Astrocyte of the cerebellum (primary cell): ENCODE results near the gene TMEM235.

Experiments
- DNase-seq: peaks from one replicate; pipeline ENCODE4 v3.0.0-alpha.2; 2011; ENCODE audit warnings: low read depth
- H3K4me3 ChIP-seq: 2 replicates; pipeline ENCODE4 v1.5.1; 2011; ENCODE audit warnings: mild to moderate bottlenecking, low read depth, low read length, moderate library complexity
- in situ Hi-C: cut with HindIII; loops from 2 replicates; pipeline ENCODE4 v1.10.0; 2017; ENCODE audit warnings: low sequenced_read_pairs
- TF ChIP-seq, protein P1 (sequence below): IDR thresholded peaks from 2 replicates; pipeline ENCODE4 v1.5.1; 2012; ENCODE audit warnings: low read length, low read depth, moderate library complexity, mild to moderate bottlenecking; ENCODE audit errors: missing control alignments

The TMEM235 gene

DNA sequence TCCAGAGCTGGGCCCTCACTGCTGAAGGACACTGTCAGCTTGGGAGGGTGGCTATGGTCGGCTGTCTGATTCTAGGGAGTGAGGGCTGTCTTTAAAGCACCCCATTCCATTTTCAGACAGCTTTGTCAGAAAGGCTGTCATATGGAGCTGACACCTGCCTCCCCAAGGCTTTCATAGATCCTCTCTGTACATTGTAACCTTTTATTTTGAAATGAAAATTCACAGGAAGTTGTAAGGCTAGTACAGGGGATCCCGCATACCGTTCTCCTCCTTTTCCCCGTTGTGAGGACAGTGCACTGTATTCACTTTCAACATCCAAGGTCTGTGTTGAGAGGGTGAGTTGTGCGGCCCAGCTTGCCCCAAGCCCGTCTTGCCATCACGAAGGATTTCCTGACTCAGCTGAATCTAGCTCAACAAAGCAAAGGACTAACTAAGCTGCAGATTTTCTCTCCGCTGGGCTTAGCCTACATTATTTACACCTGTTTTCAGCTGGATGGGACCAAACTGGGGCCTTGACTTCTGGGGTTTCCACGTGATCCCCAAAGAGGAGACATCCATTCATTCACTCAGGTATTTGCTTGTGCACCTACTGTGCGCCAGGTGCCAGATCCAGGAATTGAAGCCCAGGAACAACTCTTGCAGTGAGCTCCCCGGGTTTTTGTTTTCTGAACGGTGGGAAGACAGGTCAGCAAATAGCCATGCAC lies 5.2 kb upstream of the TMEM235 start:
- TF ChIP-seq, protein P1, sequence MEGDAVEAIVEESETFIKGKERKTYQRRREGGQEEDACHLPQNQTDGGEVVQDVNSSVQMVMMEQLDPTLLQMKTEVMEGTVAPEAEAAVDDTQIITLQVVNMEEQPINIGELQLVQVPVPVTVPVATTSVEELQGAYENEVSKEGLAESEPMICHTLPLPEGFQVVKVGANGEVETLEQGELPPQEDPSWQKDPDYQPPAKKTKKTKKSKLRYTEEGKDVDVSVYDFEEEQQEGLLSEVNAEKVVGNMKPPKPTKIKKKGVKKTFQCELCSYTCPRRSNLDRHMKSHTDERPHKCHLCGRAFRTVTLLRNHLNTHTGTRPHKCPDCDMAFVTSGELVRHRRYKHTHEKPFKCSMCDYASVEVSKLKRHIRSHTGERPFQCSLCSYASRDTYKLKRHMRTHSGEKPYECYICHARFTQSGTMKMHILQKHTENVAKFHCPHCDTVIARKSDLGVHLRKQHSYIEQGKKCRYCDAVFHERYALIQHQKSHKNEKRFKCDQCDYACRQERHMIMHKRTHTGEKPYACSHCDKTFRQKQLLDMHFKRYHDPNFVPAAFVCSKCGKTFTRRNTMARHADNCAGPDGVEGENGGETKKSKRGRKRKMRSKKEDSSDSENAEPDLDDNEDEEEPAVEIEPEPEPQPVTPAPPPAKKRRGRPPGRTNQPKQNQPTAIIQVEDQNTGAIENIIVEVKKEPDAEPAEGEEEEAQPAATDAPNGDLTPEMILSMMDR: no peak
- H3K4me3 ChIP-seq: no peak overlapping the region
- in situ Hi-C loops: no loop called here
- no peak for DNase-seq

DNA sequence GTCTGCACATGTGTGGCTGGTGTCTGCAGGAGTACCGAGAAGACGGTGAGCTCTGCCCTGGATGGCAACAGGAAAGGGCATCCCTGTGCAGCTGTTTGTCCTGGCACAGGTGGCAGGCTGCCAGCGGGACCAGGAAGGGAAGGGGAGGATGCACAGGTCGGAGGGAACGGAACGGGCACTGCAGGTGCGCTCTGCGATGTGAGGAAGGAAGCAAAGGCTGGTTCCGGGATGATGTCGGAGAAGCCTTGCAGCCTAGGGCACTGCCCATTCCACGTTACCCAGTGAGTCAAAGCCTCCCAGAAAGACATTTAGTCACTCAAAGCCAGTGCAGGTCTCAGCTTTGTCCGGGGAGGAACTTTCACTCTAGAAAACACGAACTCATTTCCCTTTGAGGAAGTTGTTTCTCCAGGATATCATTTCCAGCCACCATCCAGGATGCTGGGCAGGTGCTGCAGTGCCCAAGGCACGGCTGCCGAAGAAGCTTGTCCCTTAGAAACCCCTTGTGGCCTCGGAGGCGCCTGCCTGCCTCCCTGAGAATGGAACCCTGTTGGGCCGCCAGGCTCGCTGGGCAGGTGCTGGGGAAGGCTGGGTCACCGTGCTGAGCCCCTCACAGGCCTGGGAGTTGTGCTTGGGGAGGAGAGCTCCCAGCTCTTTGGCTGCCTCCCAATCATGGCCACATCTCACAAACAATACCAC lies 4.5 kb upstream of the TMEM235 start:
- in situ Hi-C loops: no loop called here
- no peak overlapping the region for H3K4me3 ChIP-seq
- TF ChIP-seq, protein P1: no peak
- DNase-seq: no peak

DNA sequence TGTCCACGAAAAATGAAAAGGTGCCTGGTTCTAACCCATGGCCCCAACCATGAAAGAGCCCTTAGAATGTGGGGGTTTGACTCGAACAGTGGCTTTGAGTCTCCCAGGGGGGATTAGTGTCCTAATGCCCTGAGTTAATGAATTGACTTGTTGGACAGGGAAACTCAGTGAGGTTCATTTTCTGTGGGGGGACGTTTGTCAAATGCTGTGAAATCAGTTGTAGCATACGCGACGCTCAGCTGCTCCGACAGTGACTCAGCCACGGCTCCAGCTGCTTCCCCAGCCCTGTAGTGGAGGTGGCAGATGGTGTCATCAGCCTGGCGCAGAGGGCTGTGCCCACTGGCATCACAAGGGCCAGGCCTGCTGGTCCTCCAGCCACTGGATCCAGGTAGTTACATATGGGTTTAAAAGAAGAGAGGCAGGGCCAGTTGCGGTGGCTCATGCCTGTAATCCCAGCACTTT lies 3.9 kb upstream of the TMEM235 start:
- no peak for DNase-seq
- no peak overlapping the region for H3K4me3 ChIP-seq
- TF ChIP-seq, protein P1: no peak
- in situ Hi-C loops: no loop called here

DNA sequence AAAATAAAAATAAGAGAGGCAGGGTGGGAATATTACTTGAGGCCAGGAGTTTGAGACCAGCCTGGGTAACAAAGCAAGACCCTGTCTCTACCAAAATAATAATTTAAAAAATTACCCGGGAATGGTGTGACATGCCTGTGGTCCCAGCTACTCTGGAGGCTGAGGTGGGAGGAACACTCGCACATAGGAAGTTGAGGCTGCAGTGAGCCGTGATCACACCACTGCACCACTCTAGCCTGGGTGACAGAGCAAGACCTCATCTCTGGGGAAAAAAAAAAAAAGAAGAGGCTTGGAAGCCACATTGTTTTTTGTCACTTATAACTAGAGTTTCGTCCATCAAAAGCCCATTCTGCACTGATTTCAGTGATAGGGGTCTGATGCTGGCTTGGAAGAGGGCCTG lies 3.3 kb upstream of the TMEM235 start:
- DNase-seq: no peak
- H3K4me3 ChIP-seq: no peak overlapping the region
- in situ Hi-C loops: no loop called here
- TF ChIP-seq, protein P1: no peak

DNA sequence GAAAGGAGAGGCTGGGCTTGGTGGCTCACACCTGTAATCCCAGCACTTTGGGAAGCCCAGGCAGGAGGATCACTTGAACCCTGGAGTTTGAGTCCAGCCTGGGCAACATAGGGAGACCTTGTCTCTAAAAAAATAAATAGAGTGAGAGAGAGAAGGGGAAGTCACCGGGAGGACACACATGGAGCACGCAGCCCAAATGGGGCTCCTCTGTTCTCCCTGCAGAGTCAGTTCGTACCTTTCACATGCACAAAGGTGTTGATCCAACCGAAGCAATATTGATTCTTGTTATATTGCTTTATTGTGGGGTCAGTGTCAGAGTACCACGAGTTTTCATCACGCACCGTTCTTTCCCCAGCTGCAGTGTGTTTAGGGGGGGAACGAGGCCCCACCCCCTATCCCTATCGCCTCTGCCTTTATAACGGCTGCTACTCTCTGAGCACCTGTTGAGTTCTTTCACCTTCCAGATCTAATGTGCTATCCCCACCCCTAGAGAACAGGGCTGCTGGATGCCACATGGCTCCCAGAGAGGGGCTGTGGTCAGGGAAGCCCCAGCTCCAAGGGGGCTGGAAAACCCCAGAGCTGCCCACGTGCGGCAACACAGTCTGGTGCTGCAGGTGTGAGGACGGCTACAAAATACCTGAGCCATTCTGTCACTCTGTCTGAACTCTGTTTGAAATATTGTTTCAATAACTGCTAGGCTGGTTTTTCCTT lies 1.0 kb upstream of the TMEM235 start:
- H3K4me3 ChIP-seq: no peak overlapping the region
- in situ Hi-C loops: no loop called here
- DNase-seq: no peak
- TF ChIP-seq, protein P1: no peak

DNA sequence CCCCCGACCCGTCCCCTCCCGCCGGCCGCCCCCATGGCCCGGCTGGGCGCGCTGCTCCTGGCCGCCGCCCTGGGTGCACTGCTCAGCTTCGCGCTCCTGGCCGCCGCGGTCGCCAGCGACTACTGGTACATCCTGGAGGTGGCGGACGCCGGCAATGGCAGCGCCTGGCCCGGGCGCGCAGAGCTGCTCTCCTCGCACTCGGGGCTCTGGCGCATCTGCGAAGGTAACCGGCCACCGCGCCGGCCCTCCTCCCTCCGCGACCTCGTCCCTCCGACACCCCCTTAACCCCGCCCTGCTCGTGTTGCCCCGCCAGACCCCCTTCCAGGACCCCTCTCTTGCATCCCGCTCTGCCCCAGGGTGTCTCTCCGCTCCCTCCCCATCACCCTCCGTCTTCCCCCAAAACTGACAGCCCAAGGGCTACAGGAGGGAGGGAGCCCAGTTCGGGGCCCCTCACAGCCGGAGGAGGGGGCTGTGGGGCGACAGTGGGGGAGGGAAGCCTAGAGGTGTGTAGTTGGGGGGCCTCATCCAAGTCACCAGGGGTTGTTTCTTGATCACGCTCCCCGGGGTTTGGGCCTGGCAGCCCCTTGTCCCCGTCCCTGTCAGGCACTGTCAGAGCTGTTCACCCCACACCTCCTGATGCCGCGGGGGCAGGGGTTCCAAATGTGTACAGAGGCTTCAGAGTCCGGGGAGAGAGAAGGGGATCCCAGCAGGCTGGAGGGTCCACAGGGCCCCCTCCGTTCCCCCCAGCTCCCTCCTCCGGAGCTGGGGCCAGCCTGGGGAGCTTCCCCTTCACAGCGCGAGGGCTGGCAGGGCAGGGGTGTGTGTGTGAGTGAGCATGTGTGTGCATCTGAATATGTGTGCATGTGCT lies 794 bp downstream of the TMEM235 start:
- peak overlapping the region; percentile 19 for H3K4me3 ChIP-seq
- in situ Hi-C loops: no loop called here
- DNase-seq: no peak
- TF ChIP-seq, protein P1: no peak
